Lower lobe of right lung (tissue), 2 donors: ENCODE results near the gene USPL1. TPM values are rescaled to one million over a fixed set of nuclear protein-coding genes. Genes with fewer than 3 reads are reported as not detected.
A peak's percentile ranks its signal among the peaks of the same experiment; 100 is the strongest.

Experiments used
- ATAC-seq, 2 donors: fragments of 200-7000 bp; cut with Tn5 transposase; one replicate each; pipeline ENCODE4 v1.9.1; 2020 to 2022; ENCODE audit warnings: mild to moderate bottlenecking in 2 of 2, moderate library complexity in 2 of 2
- DNase-seq: peaks from one replicate; pipeline ENCODE4 v3.0.0-alpha.2; 2020
- H3K27ac ChIP-seq: fragments of 200-600 bp; one replicate; pipeline ENCODE4 v1.8.0; 2022
- H3K27me3 ChIP-seq: fragments of 200-600 bp; one replicate; pipeline ENCODE4 v1.8.0; 2022; ENCODE audit warnings: low read depth
- H3K36me3 ChIP-seq: fragments of 200-600 bp; one replicate; pipeline ENCODE4 v1.8.0; 2022; ENCODE audit warnings: mild to moderate bottlenecking
- H3K4me1 ChIP-seq: fragments of 200-600 bp; one replicate; pipeline ENCODE4 v1.8.0; 2022
- H3K4me3 ChIP-seq: fragments of 200-600 bp; one replicate; pipeline ENCODE4 v1.8.0; 2022; ENCODE audit warnings: mild to moderate bottlenecking
- H3K9me3 ChIP-seq: fragments of 200-600 bp; one replicate; pipeline ENCODE4 v1.8.0; 2022
- CTCF ChIP-seq: fragments of 200-600 bp; IDR thresholded peaks from one replicate; pipeline ENCODE4 v1.8.0; 2022; ENCODE audit warnings: antibody characterized with exemption, mild to moderate bottlenecking
- intact Hi-C: fragments of 100-400 bp; cut with DNase I; formaldehyde crosslinking; loops from one replicate; pipeline ENCODE4 v1.11.0; 2022
- total RNA-seq: library from RNA; stranded (reverse); fragmentation: NEBNext Ultra II Directional; extraction: Animal tissue kit (Norgen Biotek cat#: 25700); gene quantifications from one replicate; pipeline ENCODE4 v1.2.1, GENCODE V29; 2021
- donor health status: DM: no; HTN: yes; CAD: no; lungs with severe emphysema.

USPL1 gene
- total RNA-seq, 1 donor from 2014 or later, result 14.9 TPM

- Histone ChIP-seq H3K27me3 (no peaks in the 10 kb centered on the region), H3K4me3 (no peak overlapping the region), H3K9me3 (no peaks in the 10 kb centered on the region), H3K27ac (peak overlapping the region; percentile 13), H3K36me3 (no peaks in the 10 kb centered on the region), H3K4me1 (peaks cover 33% of the 10 kb centered on the region)
- no peak for TF ChIP-seq CTCF
- no peak for DNase-seq
- intact Hi-C loops, result no loop called here
- ATAC-seq, result no peak
Observed at GRCh38 chr13:30697996-30698401, 80.3 kb downstream of the USPL1 start.

- Histone ChIP-seq H3K4me3 (no peak overlapping the region), H3K27me3 (no peaks in the 10 kb centered on the region), H3K36me3 (no peaks in the 10 kb centered on the region), H3K27ac (peak overlapping the region; percentile 13), H3K9me3 (no peaks in the 10 kb centered on the region), H3K4me1 (peaks cover 33% of the 10 kb centered on the region)
- ATAC-seq (no peak), DNase-seq (no peak)
- no peak for TF ChIP-seq CTCF
- intact Hi-C loops, result no loop called here
Observed at GRCh38 chr13:30698488-30699005, 80.8 kb downstream of the USPL1 start.

GRCh38 chr13:30700364-30700763, 82.6 kb downstream of the USPL1 start:
- no peaks in the 10 kb centered on the region for H3K27me3 ChIP-seq
- no peaks in the 10 kb centered on the region for H3K9me3 ChIP-seq
- intact Hi-C loops, result no loop called here
- no peak for TF ChIP-seq CTCF
- H3K4me1 ChIP-seq, result peaks cover 33% of the 10 kb centered on the region
- no peak overlapping the region for H3K4me3 ChIP-seq
- ATAC-seq (no peak), DNase-seq (no peak)
- H3K36me3 ChIP-seq, result no peaks in the 10 kb centered on the region
- no peak overlapping the region for H3K27ac ChIP-seq

- ATAC-seq, result no peak
- intact Hi-C loops, result no loop called here
- TF ChIP-seq CTCF, result no peak
- no peaks in the 10 kb centered on the region for H3K36me3 ChIP-seq
- no peak overlapping the region for H3K4me3 ChIP-seq
- no peaks in the 10 kb centered on the region for H3K27me3 ChIP-seq
- no peak for DNase-seq
- H3K4me1 ChIP-seq, result peaks cover 18% of the 10 kb centered on the region
- no peak overlapping the region for H3K27ac ChIP-seq
- H3K9me3 ChIP-seq, result no peaks in the 10 kb centered on the region
Observed at GRCh38 chr13:30702006-30702405, 84.3 kb downstream of the USPL1 start.

- no peak for TF ChIP-seq CTCF
- H3K4me3 ChIP-seq, result no peak overlapping the region
- no peaks in the 10 kb centered on the region for H3K36me3 ChIP-seq
- H3K27ac ChIP-seq, result no peak overlapping the region
- no peaks in the 10 kb centered on the region for H3K4me1 ChIP-seq
- intact Hi-C loops, result no loop called here
- no peak for DNase-seq
- H3K9me3 ChIP-seq, result no peaks in the 10 kb centered on the region
- H3K27me3 ChIP-seq, result no peaks in the 10 kb centered on the region
- no peak for ATAC-seq
Observed at GRCh38 chr13:30704596-30704995, 86.9 kb downstream of the USPL1 start.

- no peaks in the 10 kb centered on the region for H3K36me3 ChIP-seq
- no peak overlapping the region for H3K4me3 ChIP-seq
- no peaks in the 10 kb centered on the region for H3K9me3 ChIP-seq
- no peak for ATAC-seq
- no peak for TF ChIP-seq CTCF
- H3K4me1 ChIP-seq, result no peaks in the 10 kb centered on the region
- H3K27ac ChIP-seq, result no peak overlapping the region
- intact Hi-C loops, result no loop called here
- no peaks in the 10 kb centered on the region for H3K27me3 ChIP-seq
- no peak for DNase-seq
Observed at GRCh38 chr13:30705680-30706079, 88.0 kb downstream of the USPL1 start.
